Activated naive CD4-positive, alpha-beta T cell treated with anti-CD3 and anti-CD28 coated beads, Interleukin-2, amount 10 ng/mL, durations not matched to agents 7 days and 5 days (primary cell): ENCODE results near the gene DCC.
"Not testable (repeated sequence)": the region's sequence is repeated elsewhere in the genome, so short reads cannot be mapped to it uniquely, and the experiment has no call there.

Experiments
- CTCF ChIA-PET: fragments of 350-600 bp; sonication (Branson Sonifier 250); formaldehyde crosslinking; loops from one replicate; lab custom pipeline; 2021; ENCODE audit warnings: antibody characterized with exemption; lab: Charles Lee
- DNase-seq: peaks from one replicate; pipeline ENCODE4 v3.0.0-alpha.2; 2020
- H3K27ac Mint-ChIP-seq: one replicate; pipeline ENCODE4 v1.8.0; 2021; ENCODE audit warnings: mild to moderate bottlenecking, moderate library complexity, mixed read lengths
- H3K27me3 Mint-ChIP-seq: one replicate; pipeline ENCODE4 v1.8.0; 2021; ENCODE audit warnings: mild to moderate bottlenecking, mixed read lengths
- H3K36me3 Mint-ChIP-seq: one replicate; pipeline ENCODE4 v1.8.0; 2021; ENCODE audit warnings: mixed read lengths
- H3K4me1 Mint-ChIP-seq: one replicate; pipeline ENCODE4 v1.8.0; 2021; ENCODE audit warnings: mixed read lengths
- H3K4me3 Mint-ChIP-seq: one replicate; pipeline ENCODE4 v1.8.0; 2021; ENCODE audit warnings: mild to moderate bottlenecking, moderate library complexity, mixed read lengths
- H3K9me3 Mint-ChIP-seq: one replicate; pipeline ENCODE4 v1.8.0; 2021; ENCODE audit warnings: mixed read lengths

DCC gene

DNA sequence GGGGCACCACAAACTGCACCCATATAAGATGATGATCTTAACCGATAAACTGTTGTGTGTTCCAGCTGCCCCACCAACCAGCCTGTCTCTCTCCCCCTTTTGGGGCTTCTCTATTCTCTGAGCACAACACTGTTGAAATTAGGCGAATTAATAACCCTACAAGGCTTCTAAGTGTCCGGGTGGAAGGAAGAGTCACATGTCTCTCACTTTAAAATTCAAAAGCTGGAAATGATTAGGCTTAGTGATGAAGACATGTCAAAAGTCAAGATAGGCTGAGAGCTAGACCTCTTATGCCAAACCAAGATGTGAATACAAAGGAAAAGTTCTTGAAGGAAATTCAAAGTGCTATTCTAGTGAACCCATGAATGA is 1102.4 kb downstream of the DCC start:
- Mint-ChIP-seq H3K27ac (no peak overlapping the region), H3K9me3 (peaks cover 5% of the 10 kb centered on the region), H3K36me3 (no peaks in the 10 kb centered on the region), H3K27me3 (no peaks in the 10 kb centered on the region), H3K4me3 (no peak overlapping the region), H3K4me1 (no peaks in the 10 kb centered on the region)
- CTCF ChIA-PET: no interaction called here
- DNase-seq: no peak

DNA sequence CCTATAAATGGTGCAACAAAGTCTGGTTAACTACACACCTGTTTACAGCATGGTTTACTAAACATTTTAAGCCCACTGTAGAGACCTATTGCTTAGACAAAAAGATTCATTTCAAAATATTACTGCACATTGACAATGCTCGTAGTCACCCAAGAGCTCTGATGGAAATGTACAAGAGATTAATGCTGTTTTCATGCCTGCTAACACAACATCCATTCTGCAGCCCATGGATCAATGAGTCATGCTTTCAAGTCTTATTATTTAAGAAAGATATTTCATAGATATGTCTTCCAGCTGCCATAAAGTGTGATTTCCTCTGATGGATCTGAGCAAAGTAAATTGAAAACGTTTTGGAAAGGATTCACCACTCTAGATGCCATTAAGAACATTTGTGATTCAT is 1103.3 kb downstream of the DCC start:
- Mint-ChIP-seq H3K9me3 (peaks cover 5% of the 10 kb centered on the region), H3K27ac (no peak overlapping the region), H3K36me3 (no peaks in the 10 kb centered on the region), H3K4me3 (no peak overlapping the region), H3K27me3 (no peaks in the 10 kb centered on the region), H3K4me1 (no peaks in the 10 kb centered on the region)
- CTCF ChIA-PET: no interaction called here
- DNase-seq: no peak

DNA sequence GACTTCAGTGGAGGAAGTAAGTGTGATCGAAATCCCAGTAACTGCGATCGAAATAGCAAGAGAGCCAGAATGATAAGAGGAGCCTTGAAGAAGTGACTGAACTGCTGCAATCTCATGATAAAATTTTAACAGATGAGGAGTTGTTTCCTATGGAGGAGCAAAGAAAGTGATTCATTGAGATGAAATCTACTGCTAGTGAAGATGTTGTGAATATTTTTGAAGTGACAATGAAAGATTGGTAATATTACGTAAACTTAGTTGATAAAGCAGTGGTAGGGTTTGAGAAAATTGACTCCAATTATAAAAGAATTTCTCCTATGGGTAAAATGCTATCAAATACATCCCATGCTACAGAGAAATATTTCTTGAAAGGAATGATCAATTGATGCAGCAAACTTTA is 1103.8 kb downstream of the DCC start:
- no peaks in the 10 kb centered on the region for H3K4me1 Mint-ChIP-seq
- H3K9me3 Mint-ChIP-seq: peaks cover 5% of the 10 kb centered on the region
- H3K27me3 Mint-ChIP-seq: no peaks in the 10 kb centered on the region
- H3K36me3 Mint-ChIP-seq: no peaks in the 10 kb centered on the region
- no peak overlapping the region for H3K4me3 Mint-ChIP-seq
- H3K27ac Mint-ChIP-seq: no peak overlapping the region
- DNase-seq: no peak
- CTCF ChIA-PET: no interaction called here

DNA sequence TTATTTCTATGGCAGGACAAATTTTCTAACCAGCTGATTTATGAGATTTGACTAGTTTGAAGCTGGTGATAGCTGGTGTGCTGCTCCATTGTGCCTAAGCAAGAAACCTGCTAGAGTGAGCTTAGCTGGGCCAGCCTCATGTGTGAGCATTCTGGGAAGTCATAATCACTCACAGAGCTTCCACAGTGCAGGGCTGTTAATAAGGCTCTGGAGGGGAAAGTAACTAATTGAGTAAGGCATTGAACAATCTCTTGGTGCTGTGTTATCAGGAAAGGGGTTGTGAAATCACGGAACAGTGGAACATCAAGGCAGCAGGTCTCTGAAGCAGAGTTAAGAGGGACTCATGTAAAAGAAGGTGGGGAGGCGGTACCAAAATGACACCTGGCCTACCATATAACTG is 1111.9 kb downstream of the DCC start:
- Mint-ChIP-seq H3K9me3 (no peaks in the 10 kb centered on the region), H3K4me3 (no peak overlapping the region), H3K4me1 (no peaks in the 10 kb centered on the region), H3K27me3 (no peaks in the 10 kb centered on the region), H3K36me3 (no peaks in the 10 kb centered on the region), H3K27ac (no peak overlapping the region)
- DNase-seq: no peak
- CTCF ChIA-PET: no interaction called here

DNA sequence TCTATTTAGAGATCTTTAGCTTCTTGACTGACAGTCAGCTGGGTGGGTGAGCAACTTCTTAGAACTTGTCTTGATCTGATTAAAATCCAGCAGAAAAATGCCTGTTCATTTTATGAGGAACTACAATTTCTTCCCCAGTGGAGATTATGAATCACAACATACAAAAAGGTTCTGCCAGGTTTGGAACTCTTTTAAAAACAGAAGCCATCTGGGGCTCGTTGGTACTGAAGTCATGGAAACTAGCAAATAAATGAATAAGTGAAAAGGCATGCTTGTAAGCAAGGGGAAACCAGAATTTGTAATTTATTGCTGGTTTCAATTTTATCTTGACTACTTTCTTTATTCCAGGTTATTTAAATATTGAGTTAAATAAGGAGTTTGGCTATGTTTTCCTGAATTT is 1117.1 kb downstream of the DCC start:
- H3K9me3 Mint-ChIP-seq: no peaks in the 10 kb centered on the region
- no peak overlapping the region for H3K27ac Mint-ChIP-seq
- no peak overlapping the region for H3K4me3 Mint-ChIP-seq
- CTCF ChIA-PET: no interaction called here
- no peaks in the 10 kb centered on the region for H3K4me1 Mint-ChIP-seq
- no peaks in the 10 kb centered on the region for H3K27me3 Mint-ChIP-seq
- H3K36me3 Mint-ChIP-seq: no peaks in the 10 kb centered on the region
- DNase-seq: no peak

DNA sequence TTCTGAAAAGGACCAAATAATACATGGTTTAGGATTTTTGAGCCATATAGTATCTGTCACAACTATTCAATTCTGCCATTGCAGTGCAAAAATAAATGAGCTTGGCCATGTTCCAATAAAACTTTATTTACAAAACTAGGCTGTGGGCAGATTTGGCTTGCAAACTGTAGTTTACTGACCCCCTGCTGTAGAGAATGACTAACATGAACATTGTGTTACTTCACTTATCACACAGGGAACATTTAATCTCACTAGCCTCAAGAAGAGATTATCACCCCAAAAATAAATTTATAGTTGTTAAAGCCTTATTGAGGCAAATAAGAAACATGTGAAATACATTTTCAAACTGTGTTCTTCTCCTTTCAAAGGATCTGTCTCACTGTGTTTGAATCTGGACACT is 1118.3 kb downstream of the DCC start:
- CTCF ChIA-PET: no interaction called here
- H3K4me3 Mint-ChIP-seq: no peak overlapping the region
- peaks cover 3% of the 10 kb centered on the region for H3K9me3 Mint-ChIP-seq
- H3K27me3 Mint-ChIP-seq: no peaks in the 10 kb centered on the region
- H3K27ac Mint-ChIP-seq: no peak overlapping the region
- no peaks in the 10 kb centered on the region for H3K36me3 Mint-ChIP-seq
- DNase-seq: no peak
- no peaks in the 10 kb centered on the region for H3K4me1 Mint-ChIP-seq

DNA sequence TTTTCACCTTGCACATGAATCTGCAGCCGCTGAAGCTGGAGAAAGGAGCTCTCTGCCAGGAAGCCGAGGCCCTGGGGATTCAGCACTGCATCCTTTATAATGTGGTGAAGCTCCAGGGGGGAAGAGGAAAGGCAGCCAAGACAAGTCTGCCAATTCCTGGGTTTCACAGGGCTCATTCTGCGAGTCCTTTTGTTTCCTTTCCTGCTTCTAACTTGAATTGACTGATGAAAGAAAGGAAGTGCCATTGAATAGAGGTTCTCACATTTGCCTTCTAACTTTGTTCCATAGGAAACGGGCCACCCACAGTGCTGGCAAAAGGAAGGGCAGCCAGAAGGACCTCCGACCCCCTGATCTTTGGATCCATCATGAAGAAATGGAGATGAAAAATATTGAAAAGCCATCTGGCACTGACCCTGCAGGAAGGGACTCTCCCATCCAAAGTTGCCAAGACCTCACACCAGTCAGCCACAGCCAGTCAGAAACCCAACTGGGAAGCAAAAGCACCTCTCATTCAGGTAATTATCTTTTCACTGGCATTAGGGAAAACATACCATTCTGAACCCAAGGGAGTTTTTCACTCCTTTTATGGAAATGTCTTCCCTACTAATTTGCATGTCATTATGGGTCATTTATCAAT is 1119.1 kb downstream of the DCC start:
- CTCF ChIA-PET: no interaction called here
- Mint-ChIP-seq H3K27me3 (no peaks in the 10 kb centered on the region), H3K4me1 (no peaks in the 10 kb centered on the region), H3K4me3 (no peak overlapping the region), H3K9me3 (peaks cover 3% of the 10 kb centered on the region), H3K27ac (no peak overlapping the region), H3K36me3 (no peaks in the 10 kb centered on the region)
- DNase-seq: no peak

DNA sequence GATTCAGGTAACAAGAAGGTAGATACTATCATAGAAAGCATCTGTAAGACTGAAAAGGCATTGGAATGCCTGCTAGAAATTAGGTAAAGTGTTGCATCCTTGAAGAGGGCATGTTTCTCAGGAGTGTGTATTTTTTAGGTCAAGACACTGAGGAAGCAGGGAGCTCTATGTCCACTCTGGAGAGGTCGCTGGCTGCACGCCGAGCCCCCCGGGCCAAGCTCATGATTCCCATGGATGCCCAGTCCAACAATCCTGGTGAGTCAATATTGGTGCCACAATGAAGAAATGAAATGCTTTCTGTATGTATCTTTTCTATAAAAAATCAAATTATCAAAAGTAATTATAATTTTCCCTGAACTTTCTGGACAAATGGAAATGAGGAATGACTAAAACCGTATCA is 1127.8 kb downstream of the DCC start:
- no peaks in the 10 kb centered on the region for H3K36me3 Mint-ChIP-seq
- no peak overlapping the region for H3K27ac Mint-ChIP-seq
- H3K4me1 Mint-ChIP-seq: no peaks in the 10 kb centered on the region
- CTCF ChIA-PET: no interaction called here
- H3K9me3 Mint-ChIP-seq: peaks cover 8% of the 10 kb centered on the region
- no peak for DNase-seq
- no peak overlapping the region for H3K4me3 Mint-ChIP-seq
- no peaks in the 10 kb centered on the region for H3K27me3 Mint-ChIP-seq

DNA sequence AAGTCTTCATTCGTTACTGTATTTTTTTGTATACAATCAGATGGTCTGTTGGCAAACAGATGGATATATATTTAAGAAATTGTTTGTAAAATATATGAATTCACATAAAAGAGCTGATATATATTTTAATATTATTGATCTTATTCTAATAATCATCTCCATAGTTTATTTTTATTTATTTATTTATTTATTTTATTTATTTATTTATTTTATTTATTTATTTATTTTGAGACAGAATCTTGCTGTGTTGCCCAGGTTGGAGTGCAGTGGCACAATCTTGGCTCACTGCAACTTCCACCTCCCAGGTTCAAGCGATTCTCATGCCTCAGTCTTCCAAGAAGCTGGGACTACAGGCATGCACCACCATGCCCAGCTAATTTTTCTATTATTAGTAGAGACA is 1128.2 kb downstream of the DCC start:
- H3K4me1 Mint-ChIP-seq, H3K27ac Mint-ChIP-seq, H3K4me3 Mint-ChIP-seq, DNase-seq, H3K27me3 Mint-ChIP-seq, H3K36me3 Mint-ChIP-seq, H3K9me3 Mint-ChIP-seq, CTCF ChIA-PET: not testable (repeated sequence)

DNA sequence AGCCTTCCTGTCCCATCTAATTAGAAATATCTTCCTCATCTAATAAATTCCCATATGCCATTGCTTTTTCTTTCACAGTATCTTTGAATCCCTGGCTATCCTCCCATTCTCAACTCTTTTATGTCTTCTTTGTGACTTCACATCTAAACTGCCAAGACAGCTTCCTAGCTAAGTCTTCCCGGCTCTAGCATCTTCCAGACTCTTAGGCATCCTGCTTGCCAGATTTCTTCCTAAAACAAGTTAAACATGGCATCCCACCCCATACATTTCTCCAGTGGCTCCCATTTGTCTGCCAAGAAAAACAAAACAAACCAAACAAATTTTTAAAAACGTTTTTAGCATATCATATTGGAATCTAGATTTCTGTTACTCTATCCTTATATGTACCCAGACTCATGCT is 1132.5 kb downstream of the DCC start:
- Mint-ChIP-seq H3K4me1 (no peaks in the 10 kb centered on the region), H3K27ac (no peak overlapping the region), H3K4me3 (no peak overlapping the region), H3K27me3 (no peaks in the 10 kb centered on the region), H3K36me3 (no peaks in the 10 kb centered on the region), H3K9me3 (peaks cover 15% of the 10 kb centered on the region)
- DNase-seq: no peak
- CTCF ChIA-PET: no interaction called here

DNA sequence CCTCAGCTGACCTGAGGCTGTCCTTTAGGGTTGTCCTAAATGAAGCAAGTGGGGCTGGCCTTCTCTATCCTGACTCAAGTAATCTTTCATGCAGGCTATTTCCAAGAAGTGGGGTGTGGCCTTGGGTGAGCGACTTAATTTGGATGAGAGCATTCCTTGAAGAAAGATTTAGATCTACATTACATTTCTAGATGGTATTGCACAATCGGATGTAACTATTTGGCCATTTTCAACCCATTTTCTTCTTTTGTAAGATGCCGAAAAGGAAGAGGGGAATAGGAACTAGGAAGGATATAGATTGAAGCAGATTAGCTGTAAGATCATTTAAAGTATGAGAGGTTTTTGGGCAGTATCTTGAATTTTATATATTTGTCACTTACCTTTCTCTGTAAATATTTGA is 1138.2 kb downstream of the DCC start:
- H3K4me3 Mint-ChIP-seq: no peak overlapping the region
- CTCF ChIA-PET: no interaction called here
- no peaks in the 10 kb centered on the region for H3K4me1 Mint-ChIP-seq
- H3K36me3 Mint-ChIP-seq: no peaks in the 10 kb centered on the region
- H3K27me3 Mint-ChIP-seq: no peaks in the 10 kb centered on the region
- no peak for DNase-seq
- H3K9me3 Mint-ChIP-seq: peaks cover 11% of the 10 kb centered on the region
- H3K27ac Mint-ChIP-seq: no peak overlapping the region

DNA sequence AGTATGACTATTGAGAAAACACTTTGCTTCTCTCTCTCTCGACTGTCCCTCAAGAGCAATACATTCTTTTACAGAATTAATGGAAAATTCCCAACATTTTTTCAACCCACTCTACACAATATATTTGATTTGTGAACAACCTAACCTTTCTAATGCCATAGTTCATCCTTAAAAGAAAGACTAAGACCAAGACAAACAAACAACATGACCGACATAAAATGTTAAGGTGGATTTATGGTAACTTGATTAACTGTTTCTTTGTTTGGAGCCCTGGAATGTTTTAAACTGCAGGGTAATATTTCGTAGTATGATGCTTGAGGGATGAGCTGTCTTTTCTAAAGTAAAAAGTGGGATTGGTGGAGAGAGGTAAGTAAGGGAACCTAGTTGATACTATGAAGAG is 1146.3 kb downstream of the DCC start:
- CTCF ChIA-PET: no interaction called here
- DNase-seq: no peak
- Mint-ChIP-seq H3K27me3 (no peaks in the 10 kb centered on the region), H3K4me3 (no peak overlapping the region), H3K4me1 (no peaks in the 10 kb centered on the region), H3K36me3 (no peaks in the 10 kb centered on the region), H3K9me3 (no peaks in the 10 kb centered on the region), H3K27ac (no peak overlapping the region)

DNA sequence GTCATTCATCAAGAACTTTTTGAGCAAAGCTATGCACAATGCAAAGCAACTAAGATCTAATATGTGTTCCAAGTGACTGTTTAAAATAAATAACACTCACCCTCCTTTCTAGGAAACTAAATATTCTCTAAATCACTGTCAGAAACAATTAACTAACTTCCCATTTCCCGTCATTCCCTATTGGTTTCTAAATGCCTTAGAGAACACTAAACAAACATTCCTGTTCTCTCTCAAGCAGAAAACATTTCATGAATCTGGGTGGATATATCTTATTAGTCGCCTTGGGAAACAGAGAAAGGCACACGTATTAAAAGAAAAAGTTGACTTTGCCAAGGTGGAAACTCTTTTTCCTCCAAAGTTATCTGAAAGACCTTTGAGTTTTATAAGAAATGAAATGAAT is 1149.3 kb downstream of the DCC start:
- Mint-ChIP-seq H3K27ac (no peak overlapping the region), H3K27me3 (no peaks in the 10 kb centered on the region)

DNA sequence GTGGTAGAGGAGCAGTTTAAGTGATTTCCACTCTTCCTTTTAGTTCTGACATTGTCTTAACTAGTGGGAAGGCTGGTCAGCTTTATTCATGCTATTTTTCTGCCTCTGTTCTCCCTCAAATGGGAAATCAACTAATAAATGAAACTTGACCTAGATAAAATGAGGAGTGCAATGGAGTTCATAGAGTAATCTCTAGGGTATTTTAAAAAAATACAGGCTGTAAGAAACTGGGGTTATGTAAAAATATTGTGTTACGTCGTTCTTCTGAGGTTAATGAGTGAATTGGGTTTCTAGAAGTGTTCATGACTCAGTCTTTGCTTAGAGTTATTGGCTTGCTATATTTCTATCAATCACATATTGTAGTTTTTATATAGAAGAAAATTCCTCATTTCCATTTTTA is 1150.0 kb downstream of the DCC start:
- DNase-seq: no peak
- Mint-ChIP-seq H3K4me3 (no peak overlapping the region), H3K36me3 (no peaks in the 10 kb centered on the region), H3K27ac (no peak overlapping the region), H3K27me3 (no peaks in the 10 kb centered on the region), H3K4me1 (no peaks in the 10 kb centered on the region), H3K9me3 (peaks cover 4% of the 10 kb centered on the region)
- CTCF ChIA-PET: no interaction called here

More for the DNA sequence above, 1149.3 kb downstream of the DCC start:
- no peaks in the 10 kb centered on the region for H3K36me3 Mint-ChIP-seq
- H3K4me1 Mint-ChIP-seq: no peaks in the 10 kb centered on the region
- H3K9me3 Mint-ChIP-seq: peaks cover 4% of the 10 kb centered on the region
- H3K4me3 Mint-ChIP-seq: no peak overlapping the region
- CTCF ChIA-PET: no interaction called here
- DNase-seq: no peak

DNA sequence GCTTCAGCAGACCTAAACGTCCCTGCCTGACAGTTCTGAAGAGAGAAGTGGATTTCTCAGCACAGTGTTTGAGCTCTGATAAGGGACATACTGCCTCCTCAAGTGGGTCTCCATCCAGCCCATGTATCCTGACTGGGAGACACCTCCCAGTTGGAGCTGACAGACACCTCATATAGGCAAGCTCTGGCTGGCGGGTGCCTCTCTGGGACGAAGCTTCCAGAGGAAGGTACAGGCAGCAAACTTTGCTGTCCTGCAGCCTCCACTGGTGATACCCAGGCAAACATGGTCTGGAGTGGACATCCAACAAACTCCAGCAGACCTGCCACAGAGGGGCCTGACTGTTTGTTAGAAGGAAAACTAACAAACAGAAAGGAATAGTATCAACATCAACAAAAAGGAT is 1156.0 kb downstream of the DCC start:
- H3K4me3 Mint-ChIP-seq: no peak overlapping the region
- H3K27me3 Mint-ChIP-seq: no peaks in the 10 kb centered on the region
- peaks cover 4% of the 10 kb centered on the region for H3K9me3 Mint-ChIP-seq
- H3K4me1 Mint-ChIP-seq: no peaks in the 10 kb centered on the region
- no peak overlapping the region for H3K27ac Mint-ChIP-seq
- H3K36me3 Mint-ChIP-seq: no peaks in the 10 kb centered on the region
- CTCF ChIA-PET: no interaction called here
- no peak for DNase-seq

DNA sequence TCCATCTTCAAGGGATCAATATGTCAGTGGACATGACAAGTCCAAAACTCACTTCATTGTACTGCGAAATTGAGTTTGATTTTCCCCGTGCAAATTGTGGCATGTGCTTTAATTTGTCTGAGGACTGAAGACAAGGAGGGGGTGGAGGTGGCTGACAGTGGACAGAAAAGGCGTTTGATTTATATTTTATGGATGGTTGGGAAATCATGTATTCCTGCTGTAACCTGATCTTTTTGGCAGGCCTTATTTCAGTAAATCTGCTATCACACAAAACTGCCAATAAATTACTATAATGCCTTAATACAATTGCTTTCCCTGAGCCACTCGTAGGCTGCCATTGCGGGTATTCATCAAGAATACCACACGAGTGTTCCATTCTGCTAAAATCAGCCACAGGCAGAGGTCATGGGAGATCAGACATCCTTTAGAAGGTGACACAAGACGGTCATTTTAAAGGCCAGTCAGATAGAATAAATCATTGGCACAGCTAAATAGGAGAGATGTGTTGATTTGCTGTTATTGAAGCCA is 1164.0 kb downstream of the DCC start:
- Mint-ChIP-seq H3K4me3 (no peak overlapping the region), H3K27ac (no peak overlapping the region), H3K36me3 (no peaks in the 10 kb centered on the region), H3K4me1 (no peaks in the 10 kb centered on the region), H3K27me3 (no peaks in the 10 kb centered on the region), H3K9me3 (no peaks in the 10 kb centered on the region)
- CTCF ChIA-PET: no interaction called here
- DNase-seq: no peak
